ENCODE measurements around the gene HOMER3. TPM values are rescaled to one million over a fixed set of nuclear protein-coding genes. Genes with fewer than 3 reads are reported as not detected.

Gene HOMER3
- total RNA-seq, 1 donor from 2014 or later: 30.9 TPM

GRCh38 chr19:18984251-18984650, 43.2 kb upstream of the HOMER3 start:
- H3K27me3 ChIP-seq: no peaks in the 10 kb centered on the region
- TF ChIP-seq, protein P1, sequence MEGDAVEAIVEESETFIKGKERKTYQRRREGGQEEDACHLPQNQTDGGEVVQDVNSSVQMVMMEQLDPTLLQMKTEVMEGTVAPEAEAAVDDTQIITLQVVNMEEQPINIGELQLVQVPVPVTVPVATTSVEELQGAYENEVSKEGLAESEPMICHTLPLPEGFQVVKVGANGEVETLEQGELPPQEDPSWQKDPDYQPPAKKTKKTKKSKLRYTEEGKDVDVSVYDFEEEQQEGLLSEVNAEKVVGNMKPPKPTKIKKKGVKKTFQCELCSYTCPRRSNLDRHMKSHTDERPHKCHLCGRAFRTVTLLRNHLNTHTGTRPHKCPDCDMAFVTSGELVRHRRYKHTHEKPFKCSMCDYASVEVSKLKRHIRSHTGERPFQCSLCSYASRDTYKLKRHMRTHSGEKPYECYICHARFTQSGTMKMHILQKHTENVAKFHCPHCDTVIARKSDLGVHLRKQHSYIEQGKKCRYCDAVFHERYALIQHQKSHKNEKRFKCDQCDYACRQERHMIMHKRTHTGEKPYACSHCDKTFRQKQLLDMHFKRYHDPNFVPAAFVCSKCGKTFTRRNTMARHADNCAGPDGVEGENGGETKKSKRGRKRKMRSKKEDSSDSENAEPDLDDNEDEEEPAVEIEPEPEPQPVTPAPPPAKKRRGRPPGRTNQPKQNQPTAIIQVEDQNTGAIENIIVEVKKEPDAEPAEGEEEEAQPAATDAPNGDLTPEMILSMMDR (IDR thresholded peaks at IDR 0.05): no peak
- TF ChIP-seq POLR2A (IDR thresholded peaks at IDR 0.05) (no peak), POLR2AphosphoS5 (IDR thresholded peaks at IDR 0.05; ENCODE audit: insufficient read depth in 1 of 2, low read depth in 1 of 2) (no peak)
- H3K27ac ChIP-seq: no peak overlapping the region
- no peak overlapping the region for H3K4me3 ChIP-seq
- intact Hi-C loops (cut with DNase I): no loop called here
- H3K9me3 ChIP-seq: no peaks in the 10 kb centered on the region
- DNase-seq (ENCODE audit: extremely low spot score in 2 of 2): no peak
- H3K4me1 ChIP-seq: peaks cover 5% of the 10 kb centered on the region
- no peaks in the 10 kb centered on the region for H3K36me3 ChIP-seq

GRCh38 chr19:18982669-18983068, 41.7 kb upstream of the HOMER3 start:
- H3K27ac ChIP-seq: no peak overlapping the region
- intact Hi-C loops (cut with DNase I): no loop called here
- no peaks in the 10 kb centered on the region for H3K36me3 ChIP-seq
- peaks cover 5% of the 10 kb centered on the region for H3K4me1 ChIP-seq
- H3K9me3 ChIP-seq: no peaks in the 10 kb centered on the region
- no peaks in the 10 kb centered on the region for H3K27me3 ChIP-seq
- H3K4me3 ChIP-seq: no peak overlapping the region
- DNase-seq (ENCODE audit: extremely low spot score in 2 of 2): no peak
- TF ChIP-seq, protein P1 (IDR thresholded peaks at IDR 0.05): no peak
- no peak for TF ChIP-seq POLR2A (IDR thresholded peaks at IDR 0.05)
- TF ChIP-seq POLR2AphosphoS5 (IDR thresholded peaks at IDR 0.05; ENCODE audit: insufficient read depth in 1 of 2, low read depth in 1 of 2): no peak

DNA sequence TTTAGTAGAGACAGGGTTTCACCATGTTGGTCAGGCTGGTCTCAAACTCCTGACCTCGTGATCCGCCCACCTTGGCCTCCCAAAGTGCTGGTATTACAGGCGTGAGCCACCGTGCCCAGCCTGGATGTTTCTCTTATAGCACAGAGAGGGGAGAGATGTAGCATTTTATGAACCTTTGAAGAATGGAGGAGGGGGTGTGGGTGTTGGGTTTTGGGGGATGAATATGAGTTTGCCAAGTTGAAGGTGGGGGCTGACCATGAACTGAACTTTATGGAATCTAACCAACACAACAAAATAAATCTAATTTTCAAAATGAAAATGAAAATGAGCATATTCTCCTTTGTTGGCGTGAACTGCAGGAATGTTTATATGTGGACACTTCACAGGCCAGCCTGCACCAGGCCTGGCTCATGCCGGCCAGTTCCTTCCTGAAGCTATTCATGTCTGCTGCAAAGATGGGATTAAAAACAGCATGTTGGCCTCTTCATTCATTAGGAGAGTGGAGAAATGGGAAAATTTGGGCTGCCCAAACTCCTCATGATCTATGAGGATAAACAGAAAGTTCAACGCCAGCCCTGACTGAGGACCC, 39.5 kb upstream of the HOMER3 start:
- H3K27me3 ChIP-seq: no peaks in the 10 kb centered on the region
- H3K36me3 ChIP-seq: no peaks in the 10 kb centered on the region
- no peaks in the 10 kb centered on the region for H3K9me3 ChIP-seq
- intact Hi-C loops (cut with DNase I): no loop called here
- no peak overlapping the region for H3K4me3 ChIP-seq
- H3K4me1 ChIP-seq: peaks cover 3% of the 10 kb centered on the region
- H3K27ac ChIP-seq: no peak overlapping the region
- DNase-seq (ENCODE audit: extremely low spot score in 2 of 2): no peak
- TF ChIP-seq, protein P1 (IDR thresholded peaks at IDR 0.05): no peak
- TF ChIP-seq POLR2A (IDR thresholded peaks at IDR 0.05) (no peak), POLR2AphosphoS5 (IDR thresholded peaks at IDR 0.05; ENCODE audit: insufficient read depth in 1 of 2, low read depth in 1 of 2) (no peak)

DNA sequence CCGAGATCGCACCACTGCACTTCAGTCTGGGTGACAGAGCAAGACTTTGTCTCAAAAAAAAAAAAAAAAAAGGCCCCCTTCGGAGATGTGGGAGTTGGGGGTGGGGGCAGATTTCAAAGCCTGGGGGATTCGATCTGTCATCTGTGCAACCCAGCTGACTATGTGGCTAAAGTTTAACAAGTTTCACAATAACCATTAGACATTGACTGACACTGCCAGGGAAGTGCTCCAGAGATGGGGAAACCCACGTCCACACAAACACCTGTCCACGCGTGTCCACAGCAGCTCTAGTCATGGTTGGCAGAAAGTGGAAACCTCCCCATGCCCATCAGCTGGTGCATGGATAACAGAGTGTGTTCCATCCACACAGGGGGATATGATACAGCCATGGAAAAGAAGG, 37.6 kb upstream of the HOMER3 start:
- Histone ChIP-seq H3K9me3 (no peaks in the 10 kb centered on the region), H3K36me3 (no peaks in the 10 kb centered on the region), H3K27ac (no peak overlapping the region), H3K4me3 (no peak overlapping the region), H3K27me3 (no peaks in the 10 kb centered on the region), H3K4me1 (no peaks in the 10 kb centered on the region)
- DNase-seq (ENCODE audit: extremely low spot score in 2 of 2): no peak
- no peak for TF ChIP-seq POLR2AphosphoS5 (IDR thresholded peaks at IDR 0.05; ENCODE audit: insufficient read depth in 1 of 2, low read depth in 1 of 2)
- TF ChIP-seq, protein P1 (IDR thresholded peaks at IDR 0.05): no peak
- TF ChIP-seq POLR2A (IDR thresholded peaks at IDR 0.05): no peak
- intact Hi-C loops (cut with DNase I): no loop called here

- Histone ChIP-seq H3K9me3 (no peaks in the 10 kb centered on the region), H3K4me3 (no peak overlapping the region), H3K4me1 (peaks cover 7% of the 10 kb centered on the region), H3K27ac (no peak overlapping the region), H3K27me3 (no peaks in the 10 kb centered on the region), H3K36me3 (no peaks in the 10 kb centered on the region)
- DNase-seq (ENCODE audit: extremely low spot score in 2 of 2): no peak
- intact Hi-C loops (cut with DNase I): no loop called here
- TF ChIP-seq, protein P1 (IDR thresholded peaks at IDR 0.05): no peak
- TF ChIP-seq POLR2A (IDR thresholded peaks at IDR 0.05): no peak
- no peak for TF ChIP-seq POLR2AphosphoS5 (IDR thresholded peaks at IDR 0.05; ENCODE audit: insufficient read depth in 1 of 2, low read depth in 1 of 2)
These were observed 34.9 kb upstream of the HOMER3 start for GRCh38 chr19:18975869-18976268.

Measured in vagina (tissue), 2 donors.